SK-N-SH (cell line): ENCODE measurements around the gene MAP2K2. TPM values are rescaled to one million over a fixed set of nuclear protein-coding genes. Genes with fewer than 3 reads are reported as not detected.

Experiments
- CTCF ChIA-PET: fragments of 300-600, 350-600 bp; formaldehyde crosslinking; extraction: SDS; loops from one replicate; lab custom pipeline; 2021; lab: Yijun Ruan, JAX
- POLR2A ChIA-PET: fragments of 350-600 bp; sonication (Branson Sonifier 250); formaldehyde crosslinking; extraction: SDS; loops from one replicate; lab custom pipeline; 2020; ENCODE audit warnings: antibody characterized with exemption, inconsistent platforms; lab: Yijun Ruan, JAX
- DNase-seq: peaks from one replicate; pipeline ENCODE4 v3.0.0; 2012
- H2AFZ ChIP-seq: fragments of 200-600 bp; sonication (generic); 2 replicates; pipeline ENCODE4 v1.8.1; 2016; ENCODE audit warnings: antibody characterized with exemption, mild to moderate bottlenecking, low read depth
- H3F3A ChIP-seq: fragments of 200-600 bp; sonication (generic); replicated peaks from 2 replicates; pipeline ENCODE3; 2016; ENCODE audit warnings: antibody characterized with exemption, mild to moderate bottlenecking; ENCODE audit not compliant: insufficient read depth
- H3K27ac ChIP-seq, 2 experiments: fragments of 200-500 bp in 1 of 2; fragments of 200-600 bp in 1 of 2; sonication (Bioruptor generic) in 1 of 2; sonication (generic), shearing (Covaris generic) in 1 of 2; 2 replicates each; pipeline versions ENCODE4 v1.5.1 to v1.6.1; 2014 to 2016; ENCODE audit warnings: low read depth in 2 of 2, inconsistent platforms in 1 of 2, low read length in 1 of 2, mild to moderate bottlenecking in 1 of 2, mixed read lengths in 1 of 2
- H3K27me3 ChIP-seq: fragments of 200-600 bp; sonication (generic), shearing (Covaris generic); 2 replicates; pipeline ENCODE4 v1.6.1; 2016; ENCODE audit warnings: mixed run types; ENCODE audit not compliant: insufficient read depth
- H3K36me3 ChIP-seq, 2 experiments: fragments of 200-500 bp in 1 of 2; fragments of 200-600 bp in 1 of 2; sonication (Bioruptor generic) in 1 of 2; sonication (generic) in 1 of 2; replicated peaks in 1 of 2; 2 replicates each; pipeline versions ENCODE3 to v1.5.1; 2014 to 2016; ENCODE audit warnings: low read length in 1 of 2, mild to moderate bottlenecking in 1 of 2; ENCODE audit not compliant: insufficient read depth in 2 of 2, control insufficient read depth in 1 of 2
- H3K4me1 ChIP-seq, 2 experiments: fragments of 200-500 bp in 1 of 2; fragments of 200-600 bp in 1 of 2; sonication (Bioruptor generic) in 1 of 2; sonication (generic), shearing (Covaris generic) in 1 of 2; 2 replicates each; pipeline versions ENCODE4 v1.5.1 to v1.6.1; 2014 to 2016; ENCODE audit warnings: low read depth in 1 of 2, low read length in 1 of 2, mixed run types in 1 of 2; ENCODE audit not compliant: insufficient read depth in 2 of 2, control insufficient read depth in 1 of 2
- H3K4me2 ChIP-seq: fragments of 200-600 bp; sonication (generic), shearing (Covaris generic); 2 replicates; pipeline ENCODE4 v1.6.1; 2017; ENCODE audit warnings: mixed run types
- H3K4me3 ChIP-seq, 2 experiments: fragments of 200-500 bp in 1 of 2; fragments of 200-600 bp in 1 of 2; sonication (Bioruptor generic) in 1 of 2; sonication (generic), shearing (Covaris generic) in 1 of 2; 2 replicates each; pipeline versions ENCODE4 v1.5.1 to v1.8.1; 2014 to 2016; ENCODE audit warnings: low read depth in 2 of 2, inconsistent platforms in 1 of 2, low read length in 1 of 2, mild to moderate bottlenecking in 1 of 2, mixed read lengths in 1 of 2, moderate library complexity in 1 of 2
- H3K79me2 ChIP-seq: fragments of 200-600 bp; sonication (generic); 2 replicates; pipeline ENCODE4 v1.8.1; 2017; ENCODE audit warnings: mild to moderate bottlenecking; ENCODE audit not compliant: insufficient read depth
- H3K9ac ChIP-seq: fragments of 200-600 bp; sonication (generic); 2 replicates; pipeline ENCODE4 v1.6.1; 2017; ENCODE audit warnings: mixed run types
- H3K9me2 ChIP-seq: fragments of 200-600 bp; sonication (generic); 2 replicates; pipeline ENCODE4 v1.6.1; 2017; ENCODE audit warnings: mixed run types
- H3K9me3 ChIP-seq: fragments of 200-600 bp; sonication (generic); 2 replicates; pipeline ENCODE4 v1.6.1; 2017; ENCODE audit warnings: mixed run types, mild to moderate bottlenecking, moderate library complexity
- H4K20me1 ChIP-seq: fragments of 200-600 bp; sonication (generic); 2 replicates; pipeline ENCODE4 v1.6.1; 2017; ENCODE audit warnings: mild to moderate bottlenecking, mixed run types; ENCODE audit not compliant: insufficient read depth
- EZH2phosphoT487 ChIP-seq: fragments of 200-600 bp; sonication (generic); IDR thresholded peaks from 2 replicates; pipeline ENCODE4 v1.6.1; 2017; ENCODE audit warnings: low read depth, mixed run types, mild to moderate bottlenecking, antibody characterized with exemption, moderate library complexity, borderline replicate concordance
- FOXJ3 ChIP-seq: sonication (generic); formaldehyde crosslinking; IDR thresholded peaks from 2 replicates; pipeline ENCODE4 v1.5.1; 2020; ENCODE audit warnings: mild to moderate bottlenecking, missing genetic modification reagents
- FOXM1 ChIP-seq: IDR thresholded peaks from 2 replicates; pipeline ENCODE4 v1.4.0; 2012; ENCODE audit warnings: low read depth, mild to moderate bottlenecking
- JUND ChIP-seq: IDR thresholded peaks from 2 replicates; pipeline ENCODE4 v1.4.0; 2012
- MAX ChIP-seq: IDR thresholded peaks from 2 replicates; pipeline ENCODE4 v1.4.0; 2012; ENCODE audit warnings: low read depth
- MXI1 ChIP-seq: IDR thresholded peaks from 2 replicates; pipeline ENCODE4 v1.6.1; 2012; ENCODE audit warnings: mild to moderate bottlenecking, low read depth, low read length, improper control_type of control experiment
- RFX5 ChIP-seq: IDR thresholded peaks from 2 replicates; pipeline ENCODE4 v1.6.1; 2012; ENCODE audit warnings: mild to moderate bottlenecking, improper control_type of control experiment, low read length
- SIN3A ChIP-seq: IDR thresholded peaks from 2 replicates; pipeline ENCODE4 v1.6.1; 2012; ENCODE audit warnings: low read depth, mild to moderate bottlenecking, low read length, moderate library complexity, borderline replicate concordance
- TAF1 ChIP-seq: IDR thresholded peaks from 2 replicates; pipeline ENCODE4 v1.6.1; 2012; ENCODE audit warnings: low read depth, mild to moderate bottlenecking, low read length, moderate library complexity, borderline replicate concordance
- TCF12 ChIP-seq: IDR thresholded peaks from 2 replicates; pipeline ENCODE4 v1.4.0; 2012
- TEAD4 ChIP-seq: IDR thresholded peaks from 2 replicates; pipeline ENCODE4 v1.4.0; 2012; ENCODE audit warnings: mild to moderate bottlenecking, borderline replicate concordance; ENCODE audit not compliant: insufficient read depth
- WGBS: methylation state at CpG from one replicate; pipeline ENCODE4 v1.1.6; 2017; ENCODE audit warnings: low lambda C conversion rate; 5-methylcytosine and 5-hydroxymethylcytosine counted together
- polyA plus RNA-seq, 3 experiments: library from polyadenylated mRNA; depleted of rRNA; stranded (reverse); fragments of >200 nt; gene quantifications; 2 replicates each; pipeline ENCODE4 v1.2.3, GENCODE V29; 2012
- TF ChIP-seq, protein P1 (sequence below): IDR thresholded peaks from 2 replicates; pipeline ENCODE4 v1.6.1; 2012; ENCODE audit warnings: mild to moderate bottlenecking, low read depth, low read length, moderate library complexity
- TF ChIP-seq, protein P2 (sequence below): fragments of 150-350 bp; IDR thresholded peaks from 2 replicates; pipeline ENCODE4 v1.6.1; 2017; ENCODE audit warnings: antibody characterized with exemption, low read length, low read depth, borderline replicate concordance

The MAP2K2 gene
- polyA plus RNA-seq, 1 of the 3 experiments (the other 2 are of a cell fraction): 114 TPM

GRCh38 chr19:4095488-4095844, 28.5 kb downstream of the MAP2K2 start:
- WGBS: 95% methylated on average over 8 of the region's 12 CpGs
- H3K27ac ChIP-seq: no peak overlapping the region
- H2AFZ ChIP-seq: no peak overlapping the region
- no peaks in the 10 kb centered on the region for H3K9me2 ChIP-seq
- no peak overlapping the region for H3K4me2 ChIP-seq
- TF ChIP-seq JUND: no peak
- TF ChIP-seq, protein P1, sequence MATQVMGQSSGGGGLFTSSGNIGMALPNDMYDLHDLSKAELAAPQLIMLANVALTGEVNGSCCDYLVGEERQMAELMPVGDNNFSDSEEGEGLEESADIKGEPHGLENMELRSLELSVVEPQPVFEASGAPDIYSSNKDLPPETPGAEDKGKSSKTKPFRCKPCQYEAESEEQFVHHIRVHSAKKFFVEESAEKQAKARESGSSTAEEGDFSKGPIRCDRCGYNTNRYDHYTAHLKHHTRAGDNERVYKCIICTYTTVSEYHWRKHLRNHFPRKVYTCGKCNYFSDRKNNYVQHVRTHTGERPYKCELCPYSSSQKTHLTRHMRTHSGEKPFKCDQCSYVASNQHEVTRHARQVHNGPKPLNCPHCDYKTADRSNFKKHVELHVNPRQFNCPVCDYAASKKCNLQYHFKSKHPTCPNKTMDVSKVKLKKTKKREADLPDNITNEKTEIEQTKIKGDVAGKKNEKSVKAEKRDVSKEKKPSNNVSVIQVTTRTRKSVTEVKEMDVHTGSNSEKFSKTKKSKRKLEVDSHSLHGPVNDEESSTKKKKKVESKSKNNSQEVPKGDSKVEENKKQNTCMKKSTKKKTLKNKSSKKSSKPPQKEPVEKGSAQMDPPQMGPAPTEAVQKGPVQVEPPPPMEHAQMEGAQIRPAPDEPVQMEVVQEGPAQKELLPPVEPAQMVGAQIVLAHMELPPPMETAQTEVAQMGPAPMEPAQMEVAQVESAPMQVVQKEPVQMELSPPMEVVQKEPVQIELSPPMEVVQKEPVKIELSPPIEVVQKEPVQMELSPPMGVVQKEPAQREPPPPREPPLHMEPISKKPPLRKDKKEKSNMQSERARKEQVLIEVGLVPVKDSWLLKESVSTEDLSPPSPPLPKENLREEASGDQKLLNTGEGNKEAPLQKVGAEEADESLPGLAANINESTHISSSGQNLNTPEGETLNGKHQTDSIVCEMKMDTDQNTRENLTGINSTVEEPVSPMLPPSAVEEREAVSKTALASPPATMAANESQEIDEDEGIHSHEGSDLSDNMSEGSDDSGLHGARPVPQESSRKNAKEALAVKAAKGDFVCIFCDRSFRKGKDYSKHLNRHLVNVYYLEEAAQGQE: no peak
- H3K4me3 ChIP-seq: no peak overlapping the region
- no peaks in the 10 kb centered on the region for H3K9me3 ChIP-seq
- no peak overlapping the region for H3K9ac ChIP-seq
- H3K79me2 ChIP-seq: no peaks in the 10 kb centered on the region
- peaks cover 4 to 35% of the 10 kb centered on the region in 2 experiments for H3K36me3 ChIP-seq
- CTCF ChIA-PET: interaction anchor here (1.3 kb wide), 1 partner anchor 72 kb away, joined by 3 read pairs; no protein-coding TSS in a partner anchor
- no peak for DNase-seq
- POLR2A ChIA-PET: interaction anchor here (1.3 kb wide), 1 partner anchor 14 kb away, joined by 3 read pairs; no protein-coding TSS in a partner anchor
- no peaks in the 10 kb centered on the region for H3F3A ChIP-seq
- no peaks in the 10 kb centered on the region for H4K20me1 ChIP-seq
- H3K27me3 ChIP-seq: no peaks in the 10 kb centered on the region
- no peaks in the 10 kb centered on the region for H3K4me1 ChIP-seq

GRCh38 chr19:4094761-4095487, 29.0 kb downstream of the MAP2K2 start:
- ChIA-PET POLR2A (interaction anchor here (1.3 kb wide), 1 partner anchor 13 kb away, joined by 3 read pairs; no protein-coding TSS in a partner anchor), CTCF (interaction anchor here (1.3 kb wide), 1 partner anchor 73 kb away, joined by 3 read pairs; no protein-coding TSS in a partner anchor)
- Histone ChIP-seq H3K9me3 (no peaks in the 10 kb centered on the region), H3K36me3 (peaks cover 4 to 36% of the 10 kb centered on the region in 2 experiments), H3K27me3 (no peaks in the 10 kb centered on the region), H3F3A (no peaks in the 10 kb centered on the region), H3K27ac (no peak overlapping the region), H3K9ac (no peak overlapping the region), H3K4me1 (no peaks in the 10 kb centered on the region), H3K79me2 (no peaks in the 10 kb centered on the region), H3K4me2 (no peak overlapping the region), H4K20me1 (no peaks in the 10 kb centered on the region), H3K9me2 (no peaks in the 10 kb centered on the region), H2AFZ (no peak overlapping the region), H3K4me3 (no peak overlapping the region)
- DNase-seq: no peak
- no peak for TF ChIP-seq MXI1
- TF ChIP-seq SIN3A: no peak
- TF ChIP-seq FOXJ3 (CRISPR knock-in tag): no peak
- TF ChIP-seq RFX5: no peak
- TF ChIP-seq, protein P2, sequence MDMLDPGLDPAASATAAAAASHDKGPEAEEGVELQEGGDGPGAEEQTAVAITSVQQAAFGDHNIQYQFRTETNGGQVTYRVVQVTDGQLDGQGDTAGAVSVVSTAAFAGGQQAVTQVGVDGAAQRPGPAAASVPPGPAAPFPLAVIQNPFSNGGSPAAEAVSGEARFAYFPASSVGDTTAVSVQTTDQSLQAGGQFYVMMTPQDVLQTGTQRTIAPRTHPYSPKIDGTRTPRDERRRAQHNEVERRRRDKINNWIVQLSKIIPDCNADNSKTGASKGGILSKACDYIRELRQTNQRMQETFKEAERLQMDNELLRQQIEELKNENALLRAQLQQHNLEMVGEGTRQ: no peak
- no peak for TF ChIP-seq TCF12
- TF ChIP-seq, protein P1: no peak
- no peak for TF ChIP-seq MAX
- TF ChIP-seq TEAD4: no peak
- no peak for TF ChIP-seq EZH2phosphoT487
- TF ChIP-seq TAF1: no peak
- TF ChIP-seq FOXM1: no peak
- 81% methylated on average over 10 of the region's 35 CpGs for WGBS
